CD4-positive, alpha-beta memory T cell (primary cell): Measurements from ENCODE around the gene OR51V1. TPM values are rescaled to one million over a fixed set of nuclear protein-coding genes. Genes with fewer than 3 reads are reported as not detected.

ENCODE experiments used
- CTCF ChIA-PET: fragments of 350-600 bp; sonication (Branson Sonifier 250); formaldehyde crosslinking; loops from one replicate; lab custom pipeline; 2021; ENCODE audit warnings: inconsistent platforms; ENCODE audit not compliant: partially characterized antibody; lab: Charles Lee
- POLR2A ChIA-PET: fragments of 350-600 bp; sonication (Branson Sonifier 250); formaldehyde crosslinking; loops from one replicate; lab custom pipeline; 2021; ENCODE audit not compliant: partially characterized antibody; lab: Charles Lee
- DNase-seq, 5 donors: peaks; one replicate each; pipeline versions ENCODE4 v3.0.0 to v3.0.0-alpha.2; 2020 to 2022; ENCODE audit warnings: mixed read lengths in 1 of 5
- H3K27ac ChIP-seq: one replicate; pipeline ENCODE4 v1.7.0; 2013; ENCODE audit warnings: low read depth, low read length
- H3K27me3 ChIP-seq: 2 replicates; pipeline ENCODE4 v1.7.0; 2013; ENCODE audit warnings: mild to moderate bottlenecking, low read length, moderate library complexity; ENCODE audit not compliant: insufficient read depth
- H3K36me3 ChIP-seq: 2 replicates; pipeline ENCODE4 v1.7.0; 2013; ENCODE audit warnings: mild to moderate bottlenecking, low read length, moderate library complexity; ENCODE audit not compliant: insufficient read depth
- H3K4me1 ChIP-seq: 2 replicates; pipeline ENCODE4 v1.7.0; 2013; ENCODE audit warnings: mild to moderate bottlenecking, low read length, moderate library complexity; ENCODE audit not compliant: insufficient read depth
- H3K4me3 ChIP-seq, 2 donors: one replicate each; pipeline ENCODE4 v1.7.0; 2013; ENCODE audit warnings: low read length in 2 of 2, mild to moderate bottlenecking in 1 of 2
- H3K9me3 ChIP-seq, 2 donors: one replicate each; pipeline ENCODE4 v1.7.0; 2013; ENCODE audit warnings: low read length in 2 of 2, control low read depth in 1 of 2; ENCODE audit not compliant: control insufficient read depth in 1 of 2
- H3K27ac Mint-ChIP-seq, 7 donors: one replicate each; pipeline ENCODE4 v1.8.0; 2020 to 2021; ENCODE audit warnings: mixed read lengths in 7 of 7, mild to moderate bottlenecking in 6 of 7, inconsistent platforms in 3 of 7, moderate library complexity in 3 of 7
- H3K27me3 Mint-ChIP-seq, 2 donors: one replicate each; pipeline ENCODE4 v1.8.0; 2020 to 2021; ENCODE audit warnings: mixed read lengths in 2 of 2
- H3K36me3 Mint-ChIP-seq, 2 donors: one replicate each; pipeline ENCODE4 v1.8.0; 2020 to 2021; ENCODE audit warnings: mixed read lengths in 2 of 2, inconsistent platforms in 1 of 2, mild to moderate bottlenecking in 1 of 2
- H3K4me1 Mint-ChIP-seq, 4 donors: one replicate each; pipeline ENCODE4 v1.8.0; 2020 to 2021; ENCODE audit warnings: mixed read lengths in 4 of 4, mild to moderate bottlenecking in 1 of 4
- H3K4me3 Mint-ChIP-seq, 8 donors: one replicate each; pipeline ENCODE4 v1.8.0; 2020 to 2021; ENCODE audit warnings: mixed read lengths in 8 of 8, mild to moderate bottlenecking in 7 of 8, moderate library complexity in 6 of 8, inconsistent platforms in 3 of 8
- H3K9me3 Mint-ChIP-seq, 8 donors: one replicate each; pipeline ENCODE4 v1.8.0; 2020 to 2021; ENCODE audit warnings: mixed read lengths in 8 of 8, mild to moderate bottlenecking in 5 of 8, inconsistent platforms in 3 of 8, moderate library complexity in 1 of 8
- intact Hi-C: fragments of 100-400 bp; cut with micrococcal nuclease; formaldehyde crosslinking; loops from one replicate; pipeline ENCODE4 v1.15.1; 2023
- polyA plus RNA-seq, 2 donors: library from polyadenylated mRNA; unstranded; fragments of 300-500 nt; fragmentation: Illumina TruSeq; gene quantifications; one replicate each; pipeline ENCODE4 v1.2.3, GENCODE V29; 2021
- total RNA-seq, 2 experiments: library from RNA; stranded (reverse); gene quantifications; one replicate each; pipeline ENCODE4 v1.2.3, GENCODE V29; 2021

Gene OR51V1
- total and polyA plus RNA-seq, 4 experiments from 2014 or later = not detected

DNA sequence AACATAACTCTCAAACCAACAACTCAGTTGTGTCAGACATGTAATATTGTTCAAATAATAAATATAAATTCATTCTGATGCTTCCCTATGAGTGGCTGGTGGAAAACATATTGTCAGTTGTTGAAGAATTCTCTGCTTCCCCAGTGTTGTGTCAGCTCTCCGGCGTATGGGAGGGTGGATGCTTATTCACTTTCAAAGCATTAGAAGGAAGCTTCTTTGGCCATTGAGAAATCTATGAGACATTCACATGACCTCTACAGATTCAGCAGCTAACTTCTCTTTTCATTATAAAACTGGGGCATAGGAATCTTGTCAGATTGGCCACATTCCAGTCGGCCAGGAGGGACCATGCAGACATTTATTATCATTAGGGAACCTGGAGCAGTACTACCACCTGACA, 2.9 kb downstream of the OR51V1 start:
- Mint-ChIP-seq H3K27ac (no peak overlapping the region), H3K4me3 (no peak overlapping the region), H3K4me1 (no peaks in the 10 kb centered on the region), H3K9me3 (peaks cover 0 to 6% (median 1%) of the 10 kb centered on the region in 8 donors), H3K36me3 (no peaks in the 10 kb centered on the region), H3K27me3 (no peaks in the 10 kb centered on the region)
- intact Hi-C loops = no loop called here
- no peak for DNase-seq
- Histone ChIP-seq H3K4me3 (no peak overlapping the region), H3K9me3 (no peaks in the 10 kb centered on the region), H3K4me1 (no peaks in the 10 kb centered on the region), H3K27ac (no peak overlapping the region), H3K36me3 (no peaks in the 10 kb centered on the region), H3K27me3 (no peaks in the 10 kb centered on the region)
- ChIA-PET POLR2A (no interaction called here), CTCF (no interaction called here)

DNA sequence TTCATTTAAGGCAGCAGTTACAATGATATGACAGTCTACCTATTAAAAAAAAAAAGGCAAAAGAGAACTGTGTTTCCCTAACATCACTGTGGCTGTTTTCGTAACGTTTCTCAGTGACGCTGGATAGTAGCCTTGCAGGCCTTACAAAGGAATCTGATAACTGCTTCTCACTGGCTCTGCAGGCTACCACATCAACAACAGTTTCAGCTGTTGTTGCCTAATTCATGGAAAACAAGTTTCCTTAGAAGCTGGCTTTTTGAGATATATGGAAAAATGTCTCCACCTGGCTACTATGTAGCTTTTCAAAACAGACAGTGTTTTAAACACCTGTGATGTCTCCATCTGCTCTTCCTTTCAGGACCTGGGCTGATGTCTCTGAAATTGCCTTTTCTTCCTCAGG, 3.8 kb downstream of the OR51V1 start:
- no peaks in the 10 kb centered on the region for H3K4me1 ChIP-seq
- Mint-ChIP-seq H3K36me3 (no peaks in the 10 kb centered on the region), H3K27me3 (no peaks in the 10 kb centered on the region), H3K4me1 (no peaks in the 10 kb centered on the region), H3K27ac (no peak overlapping the region), H3K9me3 (peaks cover 0 to 6% (median 3%) of the 10 kb centered on the region in 8 donors), H3K4me3 (no peak overlapping the region)
- no peak overlapping the region for H3K27ac ChIP-seq
- CTCF ChIA-PET = no interaction called here
- no peaks in the 10 kb centered on the region for H3K27me3 ChIP-seq
- DNase-seq = no peak
- no peaks in the 10 kb centered on the region for H3K36me3 ChIP-seq
- no peak overlapping the region for H3K4me3 ChIP-seq
- intact Hi-C loops = no loop called here
- no peaks in the 10 kb centered on the region for H3K9me3 ChIP-seq
- POLR2A ChIA-PET = no interaction called here

DNA sequence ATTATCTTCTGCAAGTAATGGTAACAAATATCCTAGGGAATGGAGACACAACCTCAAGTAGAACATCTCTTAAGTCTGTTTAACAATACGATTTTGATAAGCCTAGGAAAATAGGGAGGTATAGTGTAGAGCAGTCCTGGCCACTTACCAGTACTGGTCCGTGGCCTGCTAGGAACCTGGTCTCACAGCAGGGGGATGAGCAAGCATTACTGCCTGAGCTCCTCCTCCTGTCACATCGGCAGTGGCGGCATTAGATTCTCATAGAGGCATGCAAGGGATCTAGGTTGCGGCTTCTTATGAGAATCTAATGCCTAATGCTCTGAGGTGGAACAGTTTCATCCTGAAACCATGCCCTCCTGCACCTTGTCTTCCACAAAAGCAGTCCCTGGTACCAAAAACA, 4.4 kb downstream of the OR51V1 start:
- Histone ChIP-seq H3K27me3 (no peaks in the 10 kb centered on the region), H3K4me1 (no peaks in the 10 kb centered on the region), H3K9me3 (no peaks in the 10 kb centered on the region), H3K4me3 (no peak overlapping the region), H3K36me3 (no peaks in the 10 kb centered on the region), H3K27ac (no peak overlapping the region)
- H3K27me3 Mint-ChIP-seq = no peaks in the 10 kb centered on the region
- H3K36me3 Mint-ChIP-seq = no peaks in the 10 kb centered on the region
- peaks cover 0 to 6% (median 4%) of the 10 kb centered on the region in 8 donors for H3K9me3 Mint-ChIP-seq
- ChIA-PET CTCF (no interaction called here), POLR2A (no interaction called here)
- no peak for DNase-seq
- H3K27ac Mint-ChIP-seq = no peak overlapping the region
- no peaks in the 10 kb centered on the region for H3K4me1 Mint-ChIP-seq
- intact Hi-C loops = no loop called here
- H3K4me3 Mint-ChIP-seq = no peak overlapping the region

DNA sequence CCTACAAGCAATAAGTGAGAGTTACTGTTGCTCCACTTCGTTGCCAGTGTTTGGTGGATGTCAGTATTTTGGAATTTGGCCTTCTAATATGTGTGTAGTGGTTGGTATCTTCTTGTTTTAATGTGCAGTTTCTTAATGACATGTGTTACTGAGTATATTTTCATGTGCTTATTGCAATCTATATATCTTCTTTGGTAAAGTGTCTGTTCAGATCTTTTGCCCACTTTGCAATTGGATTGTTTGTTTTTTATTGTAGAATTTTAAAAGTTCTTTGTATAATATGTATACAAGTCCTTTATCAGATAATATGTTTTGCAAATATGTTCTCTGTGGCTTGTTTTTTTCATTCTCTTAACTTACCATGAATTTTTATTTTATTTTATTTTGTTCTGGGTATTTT, 7.7 kb downstream of the OR51V1 start:
- no peak for DNase-seq
- no peak overlapping the region for H3K4me3 ChIP-seq
- no peaks in the 10 kb centered on the region for H3K9me3 ChIP-seq
- ChIA-PET POLR2A (no interaction called here), CTCF (no interaction called here)
- H3K36me3 ChIP-seq = no peaks in the 10 kb centered on the region
- Mint-ChIP-seq H3K9me3 (peaks cover 0 to 22% (median 11%) of the 10 kb centered on the region in 8 donors), H3K4me1 (no peaks in the 10 kb centered on the region), H3K36me3 (no peaks in the 10 kb centered on the region), H3K27ac (no peak overlapping the region), H3K4me3 (no peak overlapping the region), H3K27me3 (no peaks in the 10 kb centered on the region)
- no peaks in the 10 kb centered on the region for H3K4me1 ChIP-seq
- intact Hi-C loops = no loop called here
- no peak overlapping the region for H3K27ac ChIP-seq
- H3K27me3 ChIP-seq = no peaks in the 10 kb centered on the region

DNA sequence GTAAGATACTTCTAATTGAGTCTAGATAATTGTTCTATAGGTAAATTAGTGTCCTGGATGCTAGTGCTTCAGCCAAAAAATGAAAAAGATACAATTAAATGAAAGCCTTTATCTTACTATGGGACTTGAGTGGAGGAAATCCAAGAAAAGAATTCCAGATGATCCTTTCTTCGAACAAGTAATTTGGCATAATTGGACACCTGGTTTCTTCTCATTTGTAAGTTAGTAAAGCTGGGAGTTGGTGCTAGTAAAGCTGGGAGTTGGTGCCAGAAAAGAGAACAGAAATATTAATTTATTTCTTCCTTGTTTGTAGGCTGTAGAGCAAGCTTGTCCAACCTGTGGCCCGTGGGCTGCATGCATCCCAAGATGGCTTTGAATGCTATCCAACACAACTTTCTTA, 12.3 kb downstream of the OR51V1 start:
- H3K27ac Mint-ChIP-seq = no peak overlapping the region
- Histone ChIP-seq H3K4me3 (no peak overlapping the region), H3K27ac (no peak overlapping the region), H3K4me1 (no peaks in the 10 kb centered on the region), H3K27me3 (no peaks in the 10 kb centered on the region), H3K36me3 (no peaks in the 10 kb centered on the region), H3K9me3 (no peaks in the 10 kb centered on the region)
- H3K9me3 Mint-ChIP-seq = peaks cover 0 to 22% (median 8%) of the 10 kb centered on the region in 8 donors
- ChIA-PET CTCF (interaction anchor here (0.9 kb wide), 1 partner anchor 65 kb away, joined by 3 read pairs; no protein-coding TSS in a partner anchor), POLR2A (no interaction called here)
- no peaks in the 10 kb centered on the region for H3K36me3 Mint-ChIP-seq
- H3K4me1 Mint-ChIP-seq = no peaks in the 10 kb centered on the region
- no peak for DNase-seq
- peaks cover 0 to 1% of the 10 kb centered on the region in 2 donors for H3K27me3 Mint-ChIP-seq
- no peak overlapping the region for H3K4me3 Mint-ChIP-seq
- intact Hi-C loops = no loop called here

DNA sequence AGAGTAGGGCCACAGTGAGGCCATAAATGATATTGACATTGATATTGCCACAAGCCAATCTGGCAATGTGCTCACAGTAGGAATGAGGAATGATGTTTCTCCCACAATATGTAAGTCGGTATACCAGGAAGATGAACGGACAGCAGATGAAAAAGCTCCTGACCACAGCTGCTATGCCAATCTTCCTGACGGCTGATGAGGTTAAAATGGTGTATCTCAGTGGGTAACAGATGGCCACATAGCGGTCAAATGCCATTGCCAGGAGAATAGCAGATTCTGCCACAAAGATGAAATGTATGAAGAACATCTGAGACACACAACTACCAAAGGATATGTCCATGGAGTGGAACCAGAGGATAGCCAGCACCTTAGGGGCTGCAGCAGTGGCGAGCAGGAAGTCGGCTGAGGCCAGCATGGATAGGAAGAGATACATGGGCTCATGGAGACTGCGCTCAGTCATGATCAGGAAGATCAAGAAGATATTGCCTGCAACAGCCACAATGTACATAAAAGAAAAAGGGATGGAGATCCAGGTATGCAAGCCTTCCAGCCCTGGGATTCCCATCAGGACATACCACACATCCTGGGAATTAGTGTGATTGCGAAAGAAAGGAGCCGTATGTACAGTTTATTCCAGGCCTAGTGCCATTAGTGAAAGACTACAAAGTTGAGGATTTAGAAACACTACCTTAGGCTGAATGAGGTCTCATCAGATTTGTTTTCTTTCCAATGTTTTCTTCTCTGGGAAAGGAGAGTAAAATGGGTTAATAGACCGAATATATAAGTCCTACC, 22.2 kb downstream of the OR51V1 start:
- Histone ChIP-seq H3K27me3 (no peaks in the 10 kb centered on the region), H3K4me1 (no peaks in the 10 kb centered on the region), H3K9me3 (no peaks in the 10 kb centered on the region), H3K27ac (no peak overlapping the region), H3K4me3 (no peak overlapping the region), H3K36me3 (no peaks in the 10 kb centered on the region)
- intact Hi-C loops = no loop called here
- no peaks in the 10 kb centered on the region for H3K36me3 Mint-ChIP-seq
- H3K4me1 Mint-ChIP-seq = no peaks in the 10 kb centered on the region
- peaks cover 0 to 5% (median 0%) of the 10 kb centered on the region in 8 donors for H3K9me3 Mint-ChIP-seq
- ChIA-PET POLR2A (no interaction called here), CTCF (no interaction called here)
- no peak for DNase-seq
- no peak overlapping the region for H3K27ac Mint-ChIP-seq
- H3K4me3 Mint-ChIP-seq = no peak overlapping the region
- no peaks in the 10 kb centered on the region for H3K27me3 Mint-ChIP-seq

DNA sequence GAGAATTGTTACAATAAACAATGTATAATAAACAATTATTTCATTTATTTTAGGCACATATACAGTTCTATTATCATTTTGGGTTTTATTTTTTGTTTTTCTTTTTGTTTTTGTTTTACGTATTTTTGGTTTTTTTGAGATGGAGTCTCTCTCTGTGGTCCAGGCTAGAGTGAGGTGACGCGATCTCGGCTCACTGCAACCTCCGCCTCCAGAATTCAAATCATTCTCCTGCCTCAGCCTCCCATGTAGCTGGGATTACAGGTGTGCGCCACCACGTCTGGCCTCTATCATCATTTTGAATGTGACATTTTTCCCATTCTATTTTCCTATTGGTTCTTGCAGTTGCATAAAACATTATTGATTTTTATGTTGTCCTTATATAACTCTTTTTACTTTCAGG, 25.5 kb downstream of the OR51V1 start:
- ChIA-PET CTCF (no interaction called here), POLR2A (no interaction called here)
- H3K36me3 Mint-ChIP-seq = no peaks in the 10 kb centered on the region
- Histone ChIP-seq H3K9me3 (no peaks in the 10 kb centered on the region), H3K36me3 (no peaks in the 10 kb centered on the region), H3K27me3 (no peaks in the 10 kb centered on the region), H3K4me3 (no peak overlapping the region), H3K4me1 (no peaks in the 10 kb centered on the region), H3K27ac (no peak overlapping the region)
- intact Hi-C loops = no loop called here
- H3K4me3 Mint-ChIP-seq = no peak overlapping the region
- DNase-seq = no peak
- H3K9me3 Mint-ChIP-seq = peaks cover 0 to 5% (median 0%) of the 10 kb centered on the region in 8 donors
- no peaks in the 10 kb centered on the region for H3K27me3 Mint-ChIP-seq
- no peaks in the 10 kb centered on the region for H3K4me1 Mint-ChIP-seq
- H3K27ac Mint-ChIP-seq = peak overlapping the region in 1 of 7 donors; percentile 32
